Activated T-helper 17 cell treated with anti-CD3 and anti-CD28 coated beads, Interleukin-2, amount 50 U/mL, for 72 hours (primary cell): ENCODE measurements around the gene HSPB7. TPM values are rescaled to one million over a fixed set of nuclear protein-coding genes. Genes with fewer than 3 reads are reported as not detected.
"Not testable (repeated sequence)": the region's sequence is repeated elsewhere in the genome, so short reads cannot be mapped to it uniquely, and the experiment has no call there.

Experiments
- ATAC-seq: fragments of 150-1000 bp; cut with Tn5 transposase; replicated peaks from 2 replicates; pipeline ENCODE4 v1.10.0; 2021; ENCODE audit warnings: mild to moderate bottlenecking, moderate library complexity
- H3K27ac Mint-ChIP-seq: one replicate; pipeline ENCODE4 v1.8.0; 2022; ENCODE audit warnings: mixed read lengths
- H3K27me3 Mint-ChIP-seq: one replicate; pipeline ENCODE4 v1.8.0; 2022; ENCODE audit warnings: mixed read lengths
- H3K36me3 Mint-ChIP-seq: one replicate; pipeline ENCODE4 v1.8.0; 2022; ENCODE audit warnings: low read depth, mild to moderate bottlenecking, mixed read lengths
- H3K4me1 Mint-ChIP-seq: one replicate; pipeline ENCODE4 v1.8.0; 2022; ENCODE audit warnings: mixed read lengths
- H3K4me3 Mint-ChIP-seq: one replicate; pipeline ENCODE4 v1.8.0; 2022; ENCODE audit warnings: mild to moderate bottlenecking, mixed read lengths
- H3K9me3 Mint-ChIP-seq: one replicate; pipeline ENCODE4 v1.8.0; 2022; ENCODE audit warnings: mixed read lengths
- total RNA-seq, 2 donors: library from RNA; stranded (reverse); gene quantifications; one replicate each; pipeline ENCODE4 v1.2.3, GENCODE V29; 2022

Gene HSPB7
- total RNA-seq, 2 donors from 2014 or later: not detected

DNA sequence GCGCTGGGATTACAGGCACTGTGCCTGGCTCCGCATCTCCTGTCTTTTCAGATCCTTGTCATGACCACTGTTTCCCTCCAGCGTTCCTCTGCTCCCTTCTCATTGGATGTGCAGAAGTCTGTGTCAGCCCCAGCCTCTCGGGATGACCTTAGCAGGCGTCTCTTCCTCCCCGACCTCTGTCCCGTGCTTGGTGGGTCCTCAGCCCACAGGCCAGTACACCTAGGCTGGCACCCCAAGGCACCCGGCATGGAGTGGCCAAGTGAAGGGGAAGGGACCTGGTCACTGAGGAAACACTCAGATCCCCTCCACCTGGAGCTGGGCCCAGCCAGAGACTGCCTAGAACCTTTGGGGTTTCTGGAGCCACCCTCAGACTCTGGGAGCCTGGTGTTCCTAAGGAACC is 23.4 kb upstream of the HSPB7 start:
- Mint-ChIP-seq H3K27ac (no peak overlapping the region), H3K27me3 (no peaks in the 10 kb centered on the region), H3K4me3 (no peak overlapping the region), H3K36me3 (no peaks in the 10 kb centered on the region), H3K4me1 (no peaks in the 10 kb centered on the region), H3K9me3 (no peaks in the 10 kb centered on the region)
- ATAC-seq: no peak

DNA sequence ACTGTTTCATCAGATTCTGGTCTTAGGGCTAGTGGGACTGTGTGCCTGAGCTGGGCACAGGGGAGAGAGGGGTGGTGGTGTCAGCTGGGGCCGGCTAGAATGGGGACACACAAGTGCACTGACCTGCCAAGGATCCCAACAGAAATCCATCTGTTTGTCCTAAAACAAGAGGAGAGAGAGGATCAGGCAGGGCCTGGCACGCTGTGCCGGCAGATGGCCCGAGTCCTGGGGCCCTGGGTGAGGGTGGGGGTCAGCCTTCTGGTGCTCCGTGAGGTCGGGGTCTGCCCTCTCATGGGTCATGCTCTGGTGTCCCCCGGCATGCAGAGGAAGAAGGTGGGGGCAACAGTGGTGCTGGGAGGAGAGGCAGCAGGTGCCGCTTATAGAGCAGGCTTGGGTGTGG is 22.0 kb upstream of the HSPB7 start:
- not testable (repeated sequence) for H3K27me3 Mint-ChIP-seq, H3K4me3 Mint-ChIP-seq, H3K27ac Mint-ChIP-seq, H3K9me3 Mint-ChIP-seq, ATAC-seq, H3K36me3 Mint-ChIP-seq, H3K4me1 Mint-ChIP-seq

DNA sequence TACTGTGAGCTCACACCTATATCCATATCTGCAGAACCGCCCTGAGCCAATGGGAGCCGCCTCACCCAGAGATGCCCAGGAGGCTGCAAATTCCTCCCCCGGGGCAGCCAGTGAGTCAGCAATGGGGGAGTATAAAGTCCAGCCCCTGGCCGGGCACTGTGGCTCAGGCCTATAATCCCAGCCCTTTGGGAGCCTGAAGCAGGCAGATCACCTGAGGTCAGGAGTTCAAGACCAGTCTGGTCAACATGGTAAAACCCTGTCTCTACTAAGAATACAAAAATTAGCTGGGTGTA is 20.7 kb upstream of the HSPB7 start:
- no peak for ATAC-seq
- Mint-ChIP-seq H3K27ac (no peak overlapping the region), H3K27me3 (no peaks in the 10 kb centered on the region), H3K9me3 (no peaks in the 10 kb centered on the region), H3K4me3 (no peak overlapping the region), H3K36me3 (no peaks in the 10 kb centered on the region), H3K4me1 (no peaks in the 10 kb centered on the region)

GRCh38 chr1:16036461-16036860 is 18.6 kb upstream of the HSPB7 start:
- not testable (repeated sequence) for H3K9me3 Mint-ChIP-seq, H3K27me3 Mint-ChIP-seq, ATAC-seq, H3K27ac Mint-ChIP-seq, H3K36me3 Mint-ChIP-seq, H3K4me1 Mint-ChIP-seq, H3K4me3 Mint-ChIP-seq

DNA sequence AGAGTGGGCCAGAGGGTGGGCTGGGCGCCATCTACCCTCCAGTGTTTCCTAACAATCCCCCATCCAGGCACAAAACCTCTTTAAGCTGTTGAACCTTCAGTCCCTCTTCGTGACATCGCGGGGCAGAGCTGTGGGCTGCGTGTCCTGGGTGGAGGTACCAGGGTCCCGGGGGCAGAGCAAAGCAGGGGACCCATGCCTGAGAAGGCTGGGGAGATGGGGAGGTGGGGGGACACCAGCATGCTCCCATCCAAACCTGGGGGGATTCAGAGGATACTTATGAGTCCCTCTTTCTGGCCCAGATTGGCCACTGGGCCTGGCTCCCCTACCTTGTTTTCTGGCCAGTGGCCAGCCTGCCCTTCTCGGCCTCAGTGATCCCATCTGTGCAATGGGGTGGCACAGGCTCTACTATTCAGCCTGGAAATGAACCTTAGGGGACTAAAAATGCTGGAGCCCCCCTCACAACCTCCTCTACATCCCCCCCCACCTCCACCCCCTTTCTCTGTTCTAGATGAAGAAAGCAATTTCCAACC is 15.3 kb upstream of the HSPB7 start:
- not testable (repeated sequence) for ATAC-seq, H3K4me1 Mint-ChIP-seq, H3K36me3 Mint-ChIP-seq, H3K9me3 Mint-ChIP-seq, H3K27ac Mint-ChIP-seq, H3K27me3 Mint-ChIP-seq, H3K4me3 Mint-ChIP-seq

DNA sequence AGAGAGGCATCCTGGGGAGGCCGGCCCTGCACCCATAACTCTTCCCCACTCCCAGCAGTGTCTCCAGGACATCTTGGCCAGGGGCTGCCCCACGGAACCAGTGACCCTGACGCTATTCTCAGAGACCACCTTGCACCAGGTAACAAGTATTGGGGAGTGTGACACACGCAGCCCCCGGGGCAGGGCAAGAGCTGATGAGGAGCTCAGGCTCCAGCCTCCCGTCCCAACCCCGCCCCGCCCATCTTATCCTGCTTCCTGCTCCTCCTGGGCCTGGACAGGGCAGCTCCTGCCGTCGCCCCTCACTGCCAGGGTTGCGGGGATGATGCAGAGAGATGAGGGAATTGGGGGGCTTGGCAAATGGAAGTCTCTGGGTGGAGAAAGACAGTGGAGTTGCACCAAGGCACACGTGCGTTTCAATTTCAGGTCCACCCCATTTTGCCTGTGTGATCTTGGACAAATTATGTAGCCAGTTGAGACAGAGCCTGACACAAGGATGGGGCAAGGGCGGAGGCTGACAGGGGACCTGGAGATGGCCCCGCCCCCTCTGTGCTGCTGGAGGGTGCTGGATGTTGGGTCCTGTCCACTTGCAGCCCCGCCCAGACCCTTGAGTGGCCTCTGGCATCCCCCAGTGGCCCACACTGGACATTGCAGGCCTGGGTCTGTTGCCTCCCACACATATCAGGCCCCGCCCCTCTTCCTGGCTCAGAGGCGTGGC is 14.7 kb upstream of the HSPB7 start:
- no peak overlapping the region for H3K4me3 Mint-ChIP-seq

GRCh38 chr1:16031551-16031950 is 13.7 kb upstream of the HSPB7 start:
- ATAC-seq: no peak
- Mint-ChIP-seq H3K9me3 (no peaks in the 10 kb centered on the region), H3K27me3 (peaks cover 11% of the 10 kb centered on the region), H3K4me3 (no peak overlapping the region), H3K4me1 (no peaks in the 10 kb centered on the region), H3K27ac (no peak overlapping the region), H3K36me3 (no peaks in the 10 kb centered on the region)

More for the DNA sequence above, 14.7 kb upstream of the HSPB7 start:
- Mint-ChIP-seq H3K36me3 (no peaks in the 10 kb centered on the region), H3K27me3 (peaks cover 11% of the 10 kb centered on the region), H3K4me1 (no peaks in the 10 kb centered on the region), H3K27ac (no peak overlapping the region), H3K9me3 (no peaks in the 10 kb centered on the region)
- ATAC-seq: peak; percentile 82

GRCh38 chr1:16029288-16029687 is 11.4 kb upstream of the HSPB7 start:
- H3K9me3 Mint-ChIP-seq: no peaks in the 10 kb centered on the region
- no peak overlapping the region for H3K4me3 Mint-ChIP-seq
- peaks cover 11% of the 10 kb centered on the region for H3K27me3 Mint-ChIP-seq
- H3K27ac Mint-ChIP-seq: no peak overlapping the region
- ATAC-seq: no peak
- H3K36me3 Mint-ChIP-seq: no peaks in the 10 kb centered on the region
- H3K4me1 Mint-ChIP-seq: no peaks in the 10 kb centered on the region

DNA sequence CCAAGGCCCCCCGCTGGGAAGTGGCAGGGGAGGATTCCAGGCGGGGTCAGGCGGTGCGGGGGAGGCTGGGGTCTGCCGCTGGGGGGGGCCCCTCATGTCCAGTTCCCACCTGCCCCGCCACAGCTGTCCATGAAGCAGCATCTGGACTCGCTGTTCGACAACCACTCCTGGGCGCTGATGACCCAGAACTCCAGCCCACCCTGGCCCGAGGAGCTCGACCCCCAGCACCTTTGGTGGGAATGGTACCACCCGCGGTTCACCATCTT is 11.1 kb upstream of the HSPB7 start:
- H3K27me3 Mint-ChIP-seq: peaks cover 11% of the 10 kb centered on the region
- not testable (repeated sequence) for ATAC-seq, H3K4me1 Mint-ChIP-seq, H3K36me3 Mint-ChIP-seq, H3K9me3 Mint-ChIP-seq, H3K27ac Mint-ChIP-seq, H3K4me3 Mint-ChIP-seq

- H3K4me3 Mint-ChIP-seq: no peak overlapping the region
- H3K36me3 Mint-ChIP-seq: no peaks in the 10 kb centered on the region
Measured at GRCh38 chr1:16028237-16029002, 10.6 kb upstream of the HSPB7 start.

DNA sequence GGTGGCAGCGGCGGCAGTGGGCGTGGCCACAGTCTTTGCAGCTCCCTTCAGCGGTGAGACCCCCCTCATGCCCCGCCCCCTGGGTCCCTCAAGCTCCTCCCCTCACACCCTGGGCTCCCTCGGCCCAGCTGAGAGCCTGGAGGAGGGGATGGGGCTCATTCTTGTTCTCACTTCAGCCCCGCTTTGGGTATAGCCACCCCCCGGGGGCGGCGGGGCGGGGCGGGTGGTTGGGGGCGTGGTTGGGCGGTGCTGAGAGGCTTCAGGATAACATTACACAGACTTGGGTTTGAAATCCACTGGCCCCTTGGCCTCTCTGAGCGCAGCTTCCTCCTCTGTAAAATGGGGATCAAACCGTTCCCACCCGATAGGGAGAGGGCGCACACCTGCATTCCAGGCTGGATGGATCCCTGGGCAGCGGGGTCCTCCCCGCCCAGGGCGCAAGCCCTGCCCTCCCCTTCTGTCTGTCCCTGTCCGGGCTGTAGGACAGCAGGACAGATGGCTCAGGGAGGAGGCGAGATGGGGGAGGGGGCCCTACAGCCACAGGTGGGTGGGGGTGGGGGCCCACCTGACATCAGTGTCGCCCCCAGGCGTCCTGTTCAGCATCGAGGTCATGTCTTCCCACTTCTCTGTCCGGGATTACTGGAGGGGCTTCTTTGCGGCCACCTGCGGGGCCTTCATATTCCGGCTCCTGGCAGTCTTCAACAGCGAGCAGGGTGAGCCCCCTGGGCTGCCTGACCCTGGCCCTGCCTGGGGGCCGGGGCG is 9.1 kb upstream of the HSPB7 start:
- no peaks in the 10 kb centered on the region for H3K9me3 Mint-ChIP-seq
- no peaks in the 10 kb centered on the region for H3K4me1 Mint-ChIP-seq
- peak; percentile 67 for ATAC-seq
- H3K4me3 Mint-ChIP-seq: no peak overlapping the region
- no peaks in the 10 kb centered on the region for H3K36me3 Mint-ChIP-seq
- H3K27me3 Mint-ChIP-seq: peaks cover 14% of the 10 kb centered on the region
- H3K27ac Mint-ChIP-seq: no peak overlapping the region

More at GRCh38 chr1:16028237-16029002, 10.6 kb upstream of the HSPB7 start:
- no peak overlapping the region for H3K27ac Mint-ChIP-seq
- H3K4me1 Mint-ChIP-seq: no peaks in the 10 kb centered on the region
- H3K9me3 Mint-ChIP-seq: no peaks in the 10 kb centered on the region
- peaks cover 11% of the 10 kb centered on the region for H3K27me3 Mint-ChIP-seq
- no peak for ATAC-seq

- H3K36me3 Mint-ChIP-seq, H3K4me1 Mint-ChIP-seq, H3K27ac Mint-ChIP-seq, H3K4me3 Mint-ChIP-seq, H3K9me3 Mint-ChIP-seq, ATAC-seq: not testable (repeated sequence)
- peaks cover 14% of the 10 kb centered on the region for H3K27me3 Mint-ChIP-seq
Measured at GRCh38 chr1:16026302-16026701, 8.5 kb upstream of the HSPB7 start.

DNA sequence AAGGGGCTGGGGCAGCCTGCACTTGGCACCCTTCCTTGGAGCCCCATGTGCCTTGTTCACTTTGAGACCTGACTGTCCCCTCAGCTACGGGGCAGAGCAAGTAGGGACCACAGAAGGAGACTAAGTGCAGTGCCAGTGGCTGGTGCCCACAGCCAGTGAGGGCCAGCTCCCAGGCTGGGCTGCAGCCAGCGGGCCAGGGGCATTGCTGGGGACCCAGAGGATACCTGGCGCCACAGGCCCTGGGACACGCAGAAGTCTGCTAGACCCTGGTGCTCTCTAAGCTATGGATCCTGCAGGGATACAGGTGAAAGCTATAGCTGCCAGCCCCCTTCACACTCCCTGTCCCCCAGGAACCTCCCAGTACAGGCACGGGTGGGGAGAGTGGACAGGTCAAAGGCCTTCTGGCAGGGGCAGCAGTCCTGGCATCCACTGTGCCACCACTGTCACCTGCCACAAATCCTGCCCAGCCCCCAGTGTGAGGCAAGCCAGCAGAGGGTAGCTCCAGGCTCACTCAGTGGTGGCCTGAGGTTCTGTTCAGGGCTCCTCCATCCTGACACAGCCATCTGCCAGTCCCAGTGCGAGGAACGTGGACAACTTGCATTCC is 5.3 kb upstream of the HSPB7 start:
- H3K4me1 Mint-ChIP-seq: no peaks in the 10 kb centered on the region
- no peak overlapping the region for H3K27ac Mint-ChIP-seq
- peaks cover 4% of the 10 kb centered on the region for H3K27me3 Mint-ChIP-seq
- ATAC-seq: no peak
- H3K36me3 Mint-ChIP-seq: no peaks in the 10 kb centered on the region
- no peak overlapping the region for H3K4me3 Mint-ChIP-seq
- no peaks in the 10 kb centered on the region for H3K9me3 Mint-ChIP-seq

GRCh38 chr1:16022393-16022792 is 4.5 kb upstream of the HSPB7 start:
- no peak for ATAC-seq
- H3K4me1 Mint-ChIP-seq: no peaks in the 10 kb centered on the region
- no peaks in the 10 kb centered on the region for H3K36me3 Mint-ChIP-seq
- H3K27ac Mint-ChIP-seq: no peak overlapping the region
- no peak overlapping the region for H3K4me3 Mint-ChIP-seq
- H3K27me3 Mint-ChIP-seq: peaks cover 3% of the 10 kb centered on the region
- H3K9me3 Mint-ChIP-seq: no peaks in the 10 kb centered on the region

DNA sequence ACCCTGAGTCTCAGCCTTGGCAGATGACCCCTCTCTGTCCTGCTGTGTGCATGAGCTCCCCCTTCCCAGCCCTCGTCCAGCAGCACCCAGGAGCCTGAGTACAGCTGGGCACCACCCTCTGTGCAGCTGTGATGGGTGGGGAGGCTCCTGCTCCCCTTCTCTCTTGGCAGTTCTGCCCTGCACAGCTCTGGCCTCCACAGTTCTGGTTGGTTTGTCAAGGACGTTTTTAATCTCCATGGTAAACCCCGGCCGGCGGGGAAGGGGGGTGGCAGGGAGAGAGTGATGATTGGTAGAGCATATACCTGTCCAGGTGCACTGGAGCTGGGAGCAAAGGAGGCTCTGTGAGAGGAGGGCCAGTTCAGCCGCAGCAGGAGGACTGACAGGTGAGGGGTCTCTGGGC is 3.8 kb upstream of the HSPB7 start, which contains the start of gene CLCNKA:
Gene CLCNKA (plus strand): TSS at position 356 of the 400 bp plus-strand sequence. CDS start 584 bp downstream, outside the sequence.
- no peaks in the 10 kb centered on the region for H3K36me3 Mint-ChIP-seq
- no peaks in the 10 kb centered on the region for H3K9me3 Mint-ChIP-seq
- no peak within 1 kb of the TSS for H3K27ac Mint-ChIP-seq
- H3K4me1 Mint-ChIP-seq: no peaks in the 10 kb centered on the region
- no peak for ATAC-seq
- H3K27me3 Mint-ChIP-seq: peaks cover 3% of the 10 kb centered on the region
- H3K4me3 Mint-ChIP-seq: no peak within 1 kb of the TSS
